Activated T-cell treated with anti-CD3 and anti-CD28 coated beads, Interleukin-2, amount 50 U/mL, for 1 hour (primary cell): ENCODE results near the gene EGLN2.
"Not testable (repeated sequence)": the region's sequence is repeated elsewhere in the genome, so short reads cannot be mapped to it uniquely, and the experiment has no call there.

Experiments
- DNase-seq: peaks from one replicate; pipeline ENCODE4 v3.0.0-alpha.2; 2020

Gene EGLN2

GRCh38 chr19:40850277-40850676 is 51.3 kb downstream of the EGLN2 start, which contains the start of gene CYP2A6:
TSS of gene CYP2A6 (minus strand) at chr19:40850447. CDS start at chr19:40850426, 21 bp downstream.
- DNase-seq: not testable (repeated sequence)

- not testable (repeated sequence) for DNase-seq
Observed at GRCh38 chr19:40852467-40853152, 53.6 kb downstream of the EGLN2 start.
